ENCODE data around the gene SPECC1.
"Not testable (repeated sequence)": the region's sequence is repeated elsewhere in the genome, so short reads cannot be mapped to it uniquely, and the experiment has no call there.

Gene SPECC1

DNA sequence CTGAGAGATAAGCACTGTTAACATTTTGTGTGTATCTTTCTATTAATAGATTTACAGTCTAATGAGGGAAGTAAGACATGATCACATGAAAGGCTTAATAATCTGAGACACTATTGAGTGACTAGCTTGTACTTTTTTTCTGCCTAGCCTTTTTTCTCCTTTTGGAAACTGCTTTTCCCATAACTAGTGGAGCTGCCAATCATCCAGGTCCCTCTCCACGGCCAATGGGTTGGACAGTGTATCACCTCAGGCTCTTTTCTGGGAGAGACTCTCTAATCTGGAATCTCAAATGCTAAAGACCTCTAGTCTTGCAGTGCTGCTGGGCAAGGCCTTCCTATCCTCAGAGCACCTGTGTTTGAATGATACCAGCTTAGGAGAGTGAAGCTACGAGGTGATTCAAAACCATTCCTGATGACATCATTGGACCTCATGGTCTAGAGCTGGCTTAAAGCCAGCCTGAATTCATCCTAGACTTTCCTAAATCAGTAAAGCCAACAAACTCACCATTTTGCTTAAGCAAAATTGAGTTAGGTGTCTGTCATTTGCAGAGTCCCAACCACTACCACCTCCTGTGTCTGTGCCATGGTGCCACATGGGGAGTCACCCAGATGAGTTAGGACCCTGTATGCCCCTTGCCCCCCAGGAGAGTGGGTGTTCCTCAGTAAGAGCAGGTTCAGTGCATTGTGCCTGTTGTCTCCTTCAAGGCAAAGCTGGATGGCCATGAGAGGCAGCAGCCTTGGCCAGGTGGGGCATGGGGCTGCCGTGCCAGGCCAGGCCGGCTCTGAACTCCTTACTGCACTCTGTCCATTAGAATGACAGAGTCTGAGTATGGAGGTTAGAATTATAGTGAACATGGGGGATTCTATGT lies 62.9 kb downstream of the SPECC1 start:
- DNase-seq, result no peak

- no peak for DNase-seq
Observed at GRCh38 chr17:20072692-20072992, 63.5 kb downstream of the SPECC1 start.

- DNase-seq, result peak; percentile 13
Observed at GRCh38 chr17:20073055-20073979, 64.2 kb downstream of the SPECC1 start.

GRCh38 chr17:20074001-20074400 lies 64.8 kb downstream of the SPECC1 start:
- DNase-seq, result no peak

DNA sequence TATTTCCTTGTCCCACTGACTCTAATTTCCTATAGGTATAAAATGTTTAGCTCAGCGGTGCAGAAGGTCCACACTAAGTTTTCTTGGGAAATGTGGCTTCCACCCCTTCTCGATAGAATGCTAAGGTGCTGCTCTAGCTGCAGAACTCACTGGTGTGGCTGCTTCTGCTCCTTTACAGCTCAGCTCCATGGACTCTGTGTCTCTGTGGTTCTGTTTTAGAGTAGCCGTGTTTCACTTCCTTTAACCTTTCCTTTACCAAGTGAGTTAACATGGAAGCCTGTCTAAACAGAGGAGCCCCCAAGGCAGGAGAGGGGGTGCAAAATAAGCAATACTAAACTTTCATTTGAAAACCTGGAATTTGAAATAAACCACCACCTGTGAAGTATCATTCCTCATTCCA lies 65.3 kb downstream of the SPECC1 start:
- DNase-seq, result no peak

GRCh38 chr17:20076137-20076536 lies 67.0 kb downstream of the SPECC1 start:
- DNase-seq, result not testable (repeated sequence)

DNA sequence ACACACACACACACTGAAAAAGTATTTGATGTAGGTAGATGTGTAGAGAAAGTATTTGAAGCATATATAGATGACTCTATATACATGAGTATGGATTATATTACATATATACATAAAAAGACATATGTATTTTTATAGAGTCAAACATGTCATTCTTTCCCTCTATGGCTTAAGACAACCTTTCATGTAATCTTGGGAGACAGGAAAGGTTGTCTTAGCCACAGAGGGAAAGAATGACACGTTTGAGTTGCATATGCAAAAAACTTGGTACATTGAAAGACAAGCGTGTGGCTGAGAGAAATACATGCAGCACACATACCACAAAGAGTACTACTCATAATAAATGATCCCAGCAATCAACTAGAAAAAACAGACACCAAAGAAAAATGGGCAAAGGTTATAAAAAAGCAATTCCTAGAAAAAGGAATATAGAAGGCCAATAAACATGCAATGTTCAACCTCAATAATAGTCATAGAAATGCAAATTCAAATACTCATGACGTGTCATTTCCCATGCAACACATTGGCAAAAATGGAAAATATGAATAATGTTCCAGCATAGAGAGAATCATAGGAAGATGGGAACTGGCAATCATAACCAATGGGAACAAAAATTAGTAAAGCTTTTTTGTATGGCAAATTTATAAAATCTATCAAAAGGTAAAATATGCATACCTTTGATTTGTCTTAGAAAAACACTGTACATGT lies 69.0 kb downstream of the SPECC1 start:
- DNase-seq, result no peak

- no peak for DNase-seq
Observed at GRCh38 chr17:20080513-20080912, 71.4 kb downstream of the SPECC1 start.

GRCh38 chr17:20083156-20083859 lies 74.1 kb downstream of the SPECC1 start:
- no peak for DNase-seq

DNA sequence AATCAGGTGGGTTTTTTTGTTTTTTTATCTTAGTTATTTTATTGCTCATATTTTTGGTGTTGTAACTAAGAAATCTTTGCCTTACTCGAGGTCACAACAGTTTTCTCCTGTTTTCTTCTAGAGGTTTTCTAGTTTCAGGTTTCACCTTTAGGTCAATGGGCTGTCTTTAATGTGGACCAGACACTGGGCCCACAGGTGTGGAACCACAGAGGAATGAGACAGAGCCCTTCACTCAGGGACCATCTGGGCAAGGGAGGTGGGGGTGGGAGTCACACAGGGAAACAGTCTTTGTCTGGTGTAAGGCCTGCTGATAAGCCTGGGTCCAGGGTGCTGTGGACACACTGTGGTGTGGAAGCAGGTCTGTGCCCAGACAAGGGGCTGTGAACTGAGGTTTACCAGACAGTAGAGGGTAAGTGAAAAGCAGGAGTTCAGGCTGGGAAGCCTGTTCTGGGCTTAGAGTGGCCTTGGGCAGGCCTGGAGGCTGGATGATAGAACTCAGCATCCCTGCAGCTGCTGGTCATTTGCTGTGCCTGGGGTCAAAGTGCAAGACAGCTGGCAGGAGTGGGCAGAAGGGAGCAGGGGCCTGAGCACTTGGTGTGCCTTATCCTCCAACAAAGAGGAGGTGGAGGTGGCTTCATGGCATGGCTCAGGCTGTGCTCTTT lies 75.6 kb downstream of the SPECC1 start:
- no peak for DNase-seq

- no peak for DNase-seq
Observed at GRCh38 chr17:20085283-20085845, 76.2 kb downstream of the SPECC1 start.

GRCh38 chr17:20086416-20087076 lies 77.4 kb downstream of the SPECC1 start:
- no peak for DNase-seq

DNA sequence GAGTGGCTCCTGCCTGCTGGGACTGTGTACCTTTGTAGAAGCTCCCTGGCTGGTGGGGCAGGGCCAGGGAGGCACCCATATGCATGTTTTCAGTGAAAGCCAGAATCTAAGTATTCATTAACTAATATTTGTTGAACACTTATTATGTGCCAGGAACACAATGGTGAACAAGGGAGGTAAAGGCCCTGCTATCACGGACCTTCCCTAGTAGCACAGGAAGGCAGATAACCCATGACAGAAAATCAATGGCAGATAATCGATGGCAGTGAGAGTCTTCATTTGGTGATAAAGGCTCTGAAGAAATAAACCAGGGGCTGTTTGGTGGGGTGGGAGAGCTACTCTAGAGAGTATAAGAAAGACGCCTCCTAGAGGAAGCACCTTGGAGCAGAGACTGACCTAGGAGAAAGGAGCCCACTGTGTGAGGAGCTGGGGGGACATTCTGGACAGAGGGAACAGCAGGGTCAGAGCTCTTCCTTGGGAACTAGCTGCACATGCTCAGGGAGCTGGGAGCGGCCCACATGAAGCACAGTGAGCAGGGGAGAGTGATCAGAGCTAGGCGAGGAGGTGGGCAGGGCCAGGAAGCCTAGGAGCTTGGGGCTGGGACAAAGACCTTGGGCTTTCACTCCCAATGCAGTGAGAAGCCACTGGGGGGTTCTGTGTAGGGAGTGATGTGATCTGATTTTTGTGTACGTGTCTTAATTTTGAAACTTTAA lies 78.5 kb downstream of the SPECC1 start:
- no peak for DNase-seq

GRCh38 chr17:20089756-20090547 lies 80.8 kb downstream of the SPECC1 start:
- no peak for DNase-seq

DNA sequence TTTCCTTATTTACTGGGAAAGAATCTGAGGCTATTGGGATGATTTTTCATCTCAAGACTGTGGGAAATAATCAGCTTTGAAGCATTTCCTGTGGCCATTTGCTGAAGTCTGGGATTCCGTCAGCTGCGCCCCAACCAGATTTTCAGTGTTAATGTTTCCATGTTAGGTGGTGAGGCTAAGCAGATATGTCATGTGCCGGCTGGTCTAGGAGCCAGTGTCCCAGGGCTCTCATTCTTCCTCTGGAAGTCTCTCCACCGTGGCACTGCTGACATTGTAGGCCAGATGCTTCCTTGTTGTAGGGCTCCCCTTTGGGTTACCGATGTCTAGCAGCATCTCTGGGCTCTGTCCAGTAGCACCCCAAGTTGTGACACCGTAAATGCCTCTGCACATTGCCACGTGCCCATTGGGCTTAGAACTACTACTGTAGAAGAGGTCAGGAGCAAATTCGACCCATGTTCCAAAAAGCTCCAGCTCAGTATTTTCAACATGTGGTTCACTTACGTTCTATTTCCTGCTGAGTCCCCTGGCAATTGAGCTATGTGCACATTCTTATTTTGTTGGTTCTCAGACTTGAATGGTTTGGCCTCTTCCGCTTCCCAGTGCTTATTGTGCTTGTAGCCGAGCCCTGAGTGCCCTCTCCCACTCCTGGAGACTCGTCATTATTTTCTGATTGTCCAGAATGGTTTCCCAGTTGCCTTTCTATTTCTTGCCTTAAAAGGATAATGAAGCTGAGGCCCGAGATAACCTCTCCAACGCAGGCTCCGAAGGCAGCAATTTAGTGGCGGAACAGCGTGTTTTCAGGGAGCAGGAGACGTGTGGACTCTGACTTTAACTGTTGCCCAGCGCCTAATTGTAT lies 82.2 kb downstream of the SPECC1 start:
- DNase-seq, result no peak

DNA sequence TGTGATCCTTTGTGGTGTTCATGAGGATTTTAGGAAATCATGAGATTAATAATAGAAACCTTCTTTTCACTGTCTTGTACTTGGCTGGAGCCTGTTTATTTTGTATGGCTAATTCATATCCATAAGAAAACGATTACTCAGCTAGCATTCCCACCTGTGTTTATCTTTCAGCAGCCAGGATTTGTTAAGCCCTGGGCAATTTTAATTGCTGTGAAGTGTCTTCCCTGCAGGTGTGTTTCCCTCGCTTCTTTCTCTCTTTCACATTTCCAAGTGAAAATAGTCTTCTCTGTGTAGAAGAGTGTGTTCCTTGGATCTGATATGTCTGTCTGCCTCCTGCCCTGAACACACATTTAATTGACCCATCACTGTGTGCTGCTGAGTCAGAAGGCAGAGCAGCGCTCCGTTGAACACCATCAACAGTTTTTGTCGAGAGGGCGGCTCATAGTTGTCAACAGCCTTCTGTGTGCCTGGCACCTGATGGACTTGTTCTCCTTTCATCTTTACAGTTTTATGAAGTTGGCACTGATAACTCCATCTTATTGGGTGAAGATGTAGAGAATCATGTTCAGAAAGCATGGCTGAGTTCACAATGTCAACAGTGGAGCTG lies 83.2 kb downstream of the SPECC1 start:
- no peak for DNase-seq

GRCh38 chr17:20092973-20093626 lies 83.9 kb downstream of the SPECC1 start:
- DNase-seq, result no peak

DNA sequence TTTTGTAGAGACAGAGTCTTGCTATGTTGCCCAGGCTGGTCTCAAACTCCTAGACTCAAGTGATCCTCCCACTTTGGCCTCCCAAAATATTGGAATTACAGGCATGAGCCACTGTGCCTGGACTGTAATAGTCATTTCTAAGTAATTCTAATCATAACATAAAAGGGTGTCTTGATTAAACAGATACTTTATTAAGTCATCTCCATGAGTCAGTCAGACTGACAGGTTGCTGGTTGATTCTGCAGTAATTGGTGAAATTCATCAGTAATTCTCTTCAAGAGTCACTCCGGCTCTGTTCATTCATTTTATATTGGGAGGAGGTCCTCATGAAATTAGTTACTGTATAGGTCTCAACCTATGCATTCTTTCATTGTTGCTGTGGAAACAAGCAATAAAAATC lies 85.6 kb downstream of the SPECC1 start:
- DNase-seq, result no peak
